ENCODE data around the gene CDK2AP2.
A peak's percentile ranks its signal among the peaks of the same experiment; 100 is the strongest.
"Not testable (repeated sequence)": the region's sequence is repeated elsewhere in the genome, so short reads cannot be mapped to it uniquely, and the experiment has no call there.

Gene CDK2AP2

GRCh38 chr11:67491276-67492068 lies 16.5 kb downstream of the CDK2AP2 start:
- H3K36me3 ChIP-seq (ENCODE audit: control insufficient read depth, insufficient read depth, low read length), result peaks cover 31% of the 10 kb centered on the region
- H3K9ac ChIP-seq (ENCODE audit: low read depth, low read length), result no peak overlapping the region
- H3K4me3 ChIP-seq (ENCODE audit: low read depth, low read length), result no peak overlapping the region
- H3K4me1 ChIP-seq (ENCODE audit: control insufficient read depth, insufficient read depth, low read length), result no peaks in the 10 kb centered on the region
- H3K27me3 ChIP-seq (ENCODE audit: control insufficient read depth, insufficient read depth, low read length), result no peaks in the 10 kb centered on the region
- H3K9me3 ChIP-seq (ENCODE audit: control insufficient read depth, insufficient read depth, low read length), result no peaks in the 10 kb centered on the region

- Histone ChIP-seq H3K4me1 (ENCODE audit: control insufficient read depth, insufficient read depth, low read length) (no peaks in the 10 kb centered on the region), H3K4me3 (ENCODE audit: low read depth, low read length) (no peak overlapping the region), H3K27me3 (ENCODE audit: control insufficient read depth, insufficient read depth, low read length) (no peaks in the 10 kb centered on the region), H3K36me3 (ENCODE audit: control insufficient read depth, insufficient read depth, low read length) (peaks cover 27% of the 10 kb centered on the region), H3K9me3 (ENCODE audit: control insufficient read depth, insufficient read depth, low read length) (no peaks in the 10 kb centered on the region), H3K9ac (ENCODE audit: low read depth, low read length) (no peak overlapping the region)
Measured at GRCh38 chr11:67490727-67491065, 17.3 kb downstream of the CDK2AP2 start.

- no peaks in the 10 kb centered on the region for H3K4me1 ChIP-seq (ENCODE audit: control insufficient read depth, insufficient read depth, low read length)
Measured at GRCh38 chr11:67489885-67490726, 17.9 kb downstream of the CDK2AP2 start.

GRCh38 chr11:67489203-67489884 lies 18.6 kb downstream of the CDK2AP2 start:
- Histone ChIP-seq H3K27me3 (ENCODE audit: control insufficient read depth, insufficient read depth, low read length) (no peaks in the 10 kb centered on the region), H3K4me1 (ENCODE audit: control insufficient read depth, insufficient read depth, low read length) (no peaks in the 10 kb centered on the region), H3K36me3 (ENCODE audit: control insufficient read depth, insufficient read depth, low read length) (peaks cover 28% of the 10 kb centered on the region), H3K9ac (ENCODE audit: low read depth, low read length) (no peak overlapping the region), H3K4me3 (ENCODE audit: low read depth, low read length) (no peak overlapping the region), H3K9me3 (ENCODE audit: control insufficient read depth, insufficient read depth, low read length) (no peaks in the 10 kb centered on the region)

More at GRCh38 chr11:67489885-67490726, 17.9 kb downstream of the CDK2AP2 start:
- no peaks in the 10 kb centered on the region for H3K27me3 ChIP-seq (ENCODE audit: control insufficient read depth, insufficient read depth, low read length)
- no peak overlapping the region for H3K9ac ChIP-seq (ENCODE audit: low read depth, low read length)
- no peaks in the 10 kb centered on the region for H3K9me3 ChIP-seq (ENCODE audit: control insufficient read depth, insufficient read depth, low read length)
- no peak overlapping the region for H3K4me3 ChIP-seq (ENCODE audit: low read depth, low read length)
- H3K36me3 ChIP-seq (ENCODE audit: control insufficient read depth, insufficient read depth, low read length), result peaks cover 26% of the 10 kb centered on the region

GRCh38 chr11:67486481-67487195 lies 21.3 kb downstream of the CDK2AP2 start:
- peaks cover 6% of the 10 kb centered on the region for H3K27me3 ChIP-seq (ENCODE audit: control insufficient read depth, insufficient read depth, low read length)
- H3K9me3 ChIP-seq (ENCODE audit: control insufficient read depth, insufficient read depth, low read length), result no peaks in the 10 kb centered on the region
- no peak overlapping the region for H3K4me3 ChIP-seq (ENCODE audit: low read depth, low read length)
- H3K36me3 ChIP-seq (ENCODE audit: control insufficient read depth, insufficient read depth, low read length), result peaks cover 12% of the 10 kb centered on the region
- H3K9ac ChIP-seq (ENCODE audit: low read depth, low read length), result no peak overlapping the region
- no peaks in the 10 kb centered on the region for H3K4me1 ChIP-seq (ENCODE audit: control insufficient read depth, insufficient read depth, low read length)

- not testable (repeated sequence) for H3K36me3 ChIP-seq (ENCODE audit: control insufficient read depth, insufficient read depth, low read length); H3K4me3 ChIP-seq (ENCODE audit: low read depth, low read length); H3K27me3 ChIP-seq (ENCODE audit: control insufficient read depth, insufficient read depth, low read length); H3K4me1 ChIP-seq (ENCODE audit: control insufficient read depth, insufficient read depth, low read length); H3K9me3 ChIP-seq (ENCODE audit: control insufficient read depth, insufficient read depth, low read length); H3K9ac ChIP-seq (ENCODE audit: low read depth, low read length)
Measured at GRCh38 chr11:67485873-67486361, 22.0 kb downstream of the CDK2AP2 start.

GRCh38 chr11:67484847-67485311 lies 23.1 kb downstream of the CDK2AP2 start:
- H3K36me3 ChIP-seq (ENCODE audit: control insufficient read depth, insufficient read depth, low read length), result peaks cover 6% of the 10 kb centered on the region
- no peak overlapping the region for H3K4me3 ChIP-seq (ENCODE audit: low read depth, low read length)
- H3K9ac ChIP-seq (ENCODE audit: low read depth, low read length), result no peak overlapping the region
- peaks cover 6% of the 10 kb centered on the region for H3K27me3 ChIP-seq (ENCODE audit: control insufficient read depth, insufficient read depth, low read length)
- no peaks in the 10 kb centered on the region for H3K9me3 ChIP-seq (ENCODE audit: control insufficient read depth, insufficient read depth, low read length)
- no peaks in the 10 kb centered on the region for H3K4me1 ChIP-seq (ENCODE audit: control insufficient read depth, insufficient read depth, low read length)

- Histone ChIP-seq H3K9ac (ENCODE audit: low read depth, low read length) (no peak overlapping the region), H3K4me1 (ENCODE audit: control insufficient read depth, insufficient read depth, low read length) (no peaks in the 10 kb centered on the region), H3K4me3 (ENCODE audit: low read depth, low read length) (peak overlapping the region; percentile 88), H3K36me3 (ENCODE audit: control insufficient read depth, insufficient read depth, low read length) (peaks cover 5% of the 10 kb centered on the region), H3K27me3 (ENCODE audit: control insufficient read depth, insufficient read depth, low read length) (peaks cover 6% of the 10 kb centered on the region), H3K9me3 (ENCODE audit: control insufficient read depth, insufficient read depth, low read length) (no peaks in the 10 kb centered on the region)
Measured at GRCh38 chr11:67483831-67484665, 23.9 kb downstream of the CDK2AP2 start.

GRCh38 chr11:67482827-67483798 lies 24.8 kb downstream of the CDK2AP2 start, which contains the start of gene AIP:
TSS of gene AIP (plus strand) at chr11:67483026. CDS start at chr11:67483159, 133 bp downstream.
- Histone ChIP-seq H3K9ac (ENCODE audit: low read depth, low read length) (peak within 1 kb of the TSS; percentile 28), H3K36me3 (ENCODE audit: control insufficient read depth, insufficient read depth, low read length) (peaks cover 5% of the 10 kb centered on the region), H3K4me1 (ENCODE audit: control insufficient read depth, insufficient read depth, low read length) (no peaks in the 10 kb centered on the region), H3K9me3 (ENCODE audit: control insufficient read depth, insufficient read depth, low read length) (no peaks in the 10 kb centered on the region), H3K27me3 (ENCODE audit: control insufficient read depth, insufficient read depth, low read length) (peaks cover 6% of the 10 kb centered on the region), H3K4me3 (ENCODE audit: low read depth, low read length) (peak within 1 kb of the TSS; percentile 88)
